MCF 10A (cell line): ENCODE results near the gene DENND5A. TPM values are rescaled to one million over a fixed set of nuclear protein-coding genes. Genes with fewer than 3 reads are reported as not detected.

ENCODE experiments used
- BruUV-seq: library from RNA; stranded (reverse); fragments of 400-500 nt; replicated peaks from 2 replicates; lab custom pipeline; 2021; lab: Mats Ljungman, UMichigan
- CTCF ChIA-PET: fragments of 300-600 bp; sonication (Branson Sonifier 250); formaldehyde crosslinking; extraction: SDS; loops from one replicate; lab custom pipeline; 2021; ENCODE audit warnings: antibody characterized with exemption, inconsistent platforms; lab: Yijun Ruan, JAX
- POLR2A ChIA-PET: fragments of 300-600, 350-650 bp; sonication (Branson Sonifier 250); formaldehyde crosslinking; extraction: SDS; loops from one replicate; lab custom pipeline; 2020; ENCODE audit warnings: antibody characterized with exemption, inconsistent platforms; lab: Yijun Ruan, JAX
- DNase-seq: peaks from one replicate; pipeline ENCODE4 v3.0.0-alpha.2; 2018; ENCODE audit not compliant: unreplicated experiment
- H3K27ac Mint-ChIP-seq: one replicate; pipeline ENCODE4 v1.8.0; 2022; ENCODE audit warnings: mild to moderate bottlenecking, low read depth, mixed read lengths; ENCODE audit not compliant: unreplicated experiment
- H3K27me3 Mint-ChIP-seq: one replicate; pipeline ENCODE4 v1.8.0; 2022; ENCODE audit warnings: mixed read lengths; ENCODE audit not compliant: insufficient read depth, unreplicated experiment
- H3K36me3 Mint-ChIP-seq: one replicate; pipeline ENCODE4 v1.8.0; 2022; ENCODE audit warnings: mild to moderate bottlenecking, moderate library complexity, mixed read lengths; ENCODE audit not compliant: insufficient read depth, unreplicated experiment
- H3K4me1 Mint-ChIP-seq: one replicate; pipeline ENCODE4 v1.8.0; 2022; ENCODE audit warnings: mixed read lengths; ENCODE audit not compliant: insufficient read depth, unreplicated experiment
- H3K4me3 Mint-ChIP-seq: one replicate; pipeline ENCODE4 v1.8.0; 2022; ENCODE audit warnings: mild to moderate bottlenecking, moderate library complexity, mixed read lengths; ENCODE audit not compliant: unreplicated experiment
- H3K9me3 Mint-ChIP-seq: one replicate; pipeline ENCODE4 v1.8.0; 2022; ENCODE audit warnings: mixed read lengths; ENCODE audit not compliant: unreplicated experiment
- CTCF ChIP-seq: fragments of 200-600 bp; IDR thresholded peaks from one replicate; pipeline ENCODE4 v1.8.0; 2022; ENCODE audit warnings: antibody characterized with exemption, mild to moderate bottlenecking; ENCODE audit not compliant: unreplicated experiment
- intact Hi-C: fragments of 100-400 bp; cut with micrococcal nuclease; formaldehyde crosslinking; loops from 2 replicates; pipeline ENCODE4 v1.14.1; 2022
- total RNA-seq: library from RNA; stranded (reverse); gene quantifications from 2 replicates; pipeline ENCODE4 v1.2.3, GENCODE V29; 2022

Gene DENND5A
- total RNA-seq, 1 experiment from 2014 or later = 55.4 TPM

GRCh38 chr11:9136741-9137140 lies 128.4 kb downstream of the DENND5A start:
- intact Hi-C loops = loop anchor here (1.0 to 10.0 kb wide), 5 partner anchors 99 to 452 kb away; partner anchors contain the start of genes RPL27A, TMEM9B and TRIM66
- Mint-ChIP-seq H3K9me3 (no peaks in the 10 kb centered on the region), H3K4me3 (no peak overlapping the region), H3K36me3 (peaks cover 38% of the 10 kb centered on the region), H3K27ac (peak overlapping the region; percentile 2), H3K27me3 (no peaks in the 10 kb centered on the region), H3K4me1 (peaks cover 34% of the 10 kb centered on the region)
- CTCF ChIA-PET = interaction anchor here (0.6 to 7.4 kb wide), 23 partner anchors 7 to 225 kb away, joined by 3 to 201 read pairs (median 6); partner anchors contain the start of genes NRIP3 and TMEM9B
- no peak for DNase-seq
- POLR2A ChIA-PET = interaction anchor here (0.7 to 1.4 kb wide), 2 partner anchors 8 to 65 kb away, joined by 3 to 6 read pairs; no protein-coding TSS in a partner anchor
- BruUV-seq = no TSS peak
- no peak for TF ChIP-seq CTCF

- ChIA-PET CTCF (interaction anchor here (1.0 to 7.0 kb wide), 4 partner anchors 13 to 118 kb away, joined by 3 to 60 read pairs (median 3); no protein-coding TSS in a partner anchor), POLR2A (interaction anchor here (0.5 to 0.7 kb wide), 2 partner anchors 21 to 415 kb away, joined by 3 read pairs; no protein-coding TSS in a partner anchor)
- H3K4me3 Mint-ChIP-seq = no peak overlapping the region
- H3K27me3 Mint-ChIP-seq = no peaks in the 10 kb centered on the region
- H3K4me1 Mint-ChIP-seq = peaks cover 18% of the 10 kb centered on the region
- no peak for TF ChIP-seq CTCF
- peaks cover 16% of the 10 kb centered on the region for H3K36me3 Mint-ChIP-seq
- intact Hi-C loops = loop anchor here (10.0 kb wide), 1 partner anchor 449 kb away; the partner anchor contains the start of genes RPL27A and TRIM66
- DNase-seq = no peak
- H3K27ac Mint-ChIP-seq = no peak overlapping the region
- no peaks in the 10 kb centered on the region for H3K9me3 Mint-ChIP-seq
- no TSS peak for BruUV-seq
Measured at GRCh38 chr11:9133956-9134355, 131.2 kb downstream of the DENND5A start.

GRCh38 chr11:9132203-9132878 lies 132.8 kb downstream of the DENND5A start:
- H3K27me3 Mint-ChIP-seq = no peaks in the 10 kb centered on the region
- H3K4me3 Mint-ChIP-seq = no peak overlapping the region
- intact Hi-C loops = loop anchor here (10.0 kb wide), 1 partner anchor 448 kb away; the partner anchor contains the start of genes RPL27A and TRIM66
- H3K4me1 Mint-ChIP-seq = peaks cover 7% of the 10 kb centered on the region
- H3K9me3 Mint-ChIP-seq = no peaks in the 10 kb centered on the region
- ChIA-PET CTCF (interaction anchor here (0.6 to 7.0 kb wide), 3 partner anchors 116 to 1394 kb away, joined by 3 to 60 read pairs (median 3); no protein-coding TSS in a partner anchor), POLR2A (no interaction called here)
- no peak overlapping the region for H3K27ac Mint-ChIP-seq
- peaks cover 8% of the 10 kb centered on the region for H3K36me3 Mint-ChIP-seq
- no peak for DNase-seq
- no TSS peak for BruUV-seq
- TF ChIP-seq CTCF = no peak

GRCh38 chr11:9130297-9130696 lies 134.9 kb downstream of the DENND5A start:
- no TSS peak for BruUV-seq
- no peaks in the 10 kb centered on the region for H3K27me3 Mint-ChIP-seq
- no peaks in the 10 kb centered on the region for H3K9me3 Mint-ChIP-seq
- intact Hi-C loops = loop anchor here (10.0 kb wide), 1 partner anchor 445 kb away; the partner anchor contains the start of genes RPL27A and TRIM66
- ChIA-PET CTCF (interaction anchor here (0.5 to 7.0 kb wide), 6 partner anchors 8 to 1041 kb away, joined by 3 to 60 read pairs (median 4); no protein-coding TSS in a partner anchor), POLR2A (interaction anchor here (0.7 kb wide), 1 partner anchor 27 kb away, joined by 3 read pairs; no protein-coding TSS in a partner anchor)
- TF ChIP-seq CTCF = no peak
- no peaks in the 10 kb centered on the region for H3K36me3 Mint-ChIP-seq
- no peak for DNase-seq
- H3K4me1 Mint-ChIP-seq = no peaks in the 10 kb centered on the region
- no peak overlapping the region for H3K27ac Mint-ChIP-seq
- H3K4me3 Mint-ChIP-seq = no peak overlapping the region
